ENCODE data around the gene NOTUM. TPM values are rescaled to one million over a fixed set of nuclear protein-coding genes. Genes with fewer than 3 reads are reported as not detected.
A peak's percentile ranks its signal among the peaks of the same experiment; 100 is the strongest.

NOTUM gene
- total and polyA plus RNA-seq, 4 donors = 0.71 to 7.6 (median 2.2) TPM

- Histone ChIP-seq H3K36me3 (ENCODE audit: control insufficient read depth in 4 of 4, insufficient read depth in 4 of 4, low read length in 4 of 4) (no peaks in the 10 kb centered on the region), H3K9me3 (ENCODE audit: control insufficient read depth in 4 of 4, insufficient read depth in 3 of 4, low read length in 3 of 4) (no peaks in the 10 kb centered on the region), H3K27ac (ENCODE audit: low read depth in 1 of 2, low read length in 1 of 2) (peak overlapping the region; percentile 95 to 99), H3K27me3 (ENCODE audit: control insufficient read depth in 3 of 3, insufficient read depth in 3 of 3, low read length in 2 of 3) (no peaks in the 10 kb centered on the region), H3K9ac (ENCODE audit: insufficient read depth in 1 of 2, low read length in 2 of 2) (peak overlapping the region in 1 of 2 donors; percentile 55), H3K4me3 (peak overlapping the region; percentile 79), H3K4me1 (ENCODE audit: control insufficient read depth in 5 of 5, insufficient read depth in 5 of 5, low read length in 5 of 5) (peaks cover 0 to 17% (median 3%) of the 10 kb centered on the region in 5 donors)
- TF ChIP-seq, protein P1, sequence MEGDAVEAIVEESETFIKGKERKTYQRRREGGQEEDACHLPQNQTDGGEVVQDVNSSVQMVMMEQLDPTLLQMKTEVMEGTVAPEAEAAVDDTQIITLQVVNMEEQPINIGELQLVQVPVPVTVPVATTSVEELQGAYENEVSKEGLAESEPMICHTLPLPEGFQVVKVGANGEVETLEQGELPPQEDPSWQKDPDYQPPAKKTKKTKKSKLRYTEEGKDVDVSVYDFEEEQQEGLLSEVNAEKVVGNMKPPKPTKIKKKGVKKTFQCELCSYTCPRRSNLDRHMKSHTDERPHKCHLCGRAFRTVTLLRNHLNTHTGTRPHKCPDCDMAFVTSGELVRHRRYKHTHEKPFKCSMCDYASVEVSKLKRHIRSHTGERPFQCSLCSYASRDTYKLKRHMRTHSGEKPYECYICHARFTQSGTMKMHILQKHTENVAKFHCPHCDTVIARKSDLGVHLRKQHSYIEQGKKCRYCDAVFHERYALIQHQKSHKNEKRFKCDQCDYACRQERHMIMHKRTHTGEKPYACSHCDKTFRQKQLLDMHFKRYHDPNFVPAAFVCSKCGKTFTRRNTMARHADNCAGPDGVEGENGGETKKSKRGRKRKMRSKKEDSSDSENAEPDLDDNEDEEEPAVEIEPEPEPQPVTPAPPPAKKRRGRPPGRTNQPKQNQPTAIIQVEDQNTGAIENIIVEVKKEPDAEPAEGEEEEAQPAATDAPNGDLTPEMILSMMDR (IDR thresholded peaks at IDR 0.05; ENCODE audit: control extremely low read depth, extremely low read depth) = no peak
- no peak for DNase-seq
- ATAC-seq (ENCODE audit: insufficient read depth, low FRiP score) = peak; percentile 5
- 24 to 25% methylated on average over 30 of the region's 30 CpGs for WGBS, 2 donors
Observed at GRCh38 chr17:81976332-81977210, 15.6 kb upstream of the NOTUM start.

DNA sequence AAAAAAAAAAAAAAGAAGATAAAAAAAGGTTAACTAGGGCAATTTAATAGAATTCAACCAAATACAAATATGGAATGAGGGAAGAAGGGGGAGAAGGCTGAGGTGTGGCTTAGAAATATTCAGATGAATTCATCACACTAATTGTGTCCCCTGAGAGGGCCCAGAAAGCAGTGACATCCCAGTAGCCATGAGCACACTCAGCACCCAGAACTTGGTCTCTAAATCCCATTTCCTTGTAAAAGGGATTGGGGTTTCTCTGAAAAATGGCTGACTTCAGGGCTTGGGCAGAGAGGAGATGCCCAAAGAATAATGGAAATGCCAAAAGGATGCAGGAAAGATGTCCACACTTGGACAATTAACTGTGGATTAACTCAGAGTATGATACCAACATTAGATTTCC, 12.4 kb upstream of the NOTUM start:
- H3K27me3 ChIP-seq (ENCODE audit: control insufficient read depth in 3 of 3, insufficient read depth in 3 of 3, low read length in 2 of 3) = no peaks in the 10 kb centered on the region
- no peaks in the 10 kb centered on the region for H3K36me3 ChIP-seq (ENCODE audit: control insufficient read depth in 4 of 4, insufficient read depth in 4 of 4, low read length in 4 of 4)
- H3K27ac ChIP-seq (ENCODE audit: low read depth in 1 of 2, low read length in 1 of 2) = no peak overlapping the region
- no peak for ATAC-seq (ENCODE audit: insufficient read depth, low FRiP score)
- no peak overlapping the region for H3K9ac ChIP-seq (ENCODE audit: insufficient read depth in 1 of 2, low read length in 2 of 2)
- H3K4me3 ChIP-seq = no peak overlapping the region
- H3K9me3 ChIP-seq (ENCODE audit: control insufficient read depth in 4 of 4, insufficient read depth in 3 of 4, low read length in 3 of 4) = no peaks in the 10 kb centered on the region
- peaks cover 0 to 14% (median 0%) of the 10 kb centered on the region in 5 donors for H3K4me1 ChIP-seq (ENCODE audit: control insufficient read depth in 5 of 5, insufficient read depth in 5 of 5, low read length in 5 of 5)
- DNase-seq = no peak
- TF ChIP-seq, protein P1 (IDR thresholded peaks at IDR 0.05; ENCODE audit: control extremely low read depth, extremely low read depth) = no peak

DNA sequence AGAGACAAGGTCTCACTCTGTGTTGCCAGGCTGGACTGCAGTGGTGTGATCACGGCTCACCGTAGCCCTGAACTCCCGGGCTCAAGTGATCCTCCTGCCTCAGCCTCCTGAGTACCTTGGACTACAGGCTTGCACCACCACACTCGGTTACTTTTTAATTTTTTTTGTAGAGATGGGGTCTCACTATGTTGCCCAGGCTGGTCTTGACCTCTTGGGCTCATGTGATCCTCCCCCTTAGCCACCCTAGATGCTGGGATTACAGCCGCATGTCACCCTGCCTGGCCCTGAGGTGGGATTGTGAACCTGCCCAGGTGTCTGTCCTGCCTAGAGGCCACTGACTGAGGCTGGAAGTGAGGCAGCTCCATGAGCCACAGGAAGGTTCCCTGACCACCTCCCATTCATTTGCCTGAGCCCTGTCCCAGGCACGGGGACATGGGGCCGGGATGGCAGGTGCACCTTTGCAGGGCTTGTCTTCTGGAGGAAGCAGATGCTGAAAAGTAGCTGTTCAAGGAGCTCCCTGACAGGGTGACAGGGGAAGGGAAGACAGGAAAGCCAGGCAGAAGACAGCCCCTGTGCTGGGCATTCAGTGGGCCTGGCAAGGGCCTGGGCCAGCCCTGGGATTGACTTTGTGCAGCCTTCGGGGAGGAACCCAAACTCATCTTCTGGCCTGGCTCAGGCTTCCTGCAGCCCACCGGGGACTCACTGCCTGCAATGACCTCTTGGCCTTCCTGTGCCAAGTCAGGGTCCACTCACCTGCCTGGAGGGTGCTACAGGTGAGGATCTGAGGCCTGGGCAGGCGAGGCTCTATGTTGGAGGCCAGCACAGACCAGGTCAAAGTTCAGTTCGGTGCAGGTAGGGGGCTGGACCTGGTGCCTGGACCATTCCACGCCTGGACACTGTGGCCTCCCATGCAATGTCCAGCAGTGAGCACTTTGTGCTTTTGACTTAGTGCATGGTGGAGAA, 8.1 kb upstream of the NOTUM start:
- H3K27ac ChIP-seq (ENCODE audit: low read depth in 1 of 2, low read length in 1 of 2) = no peak overlapping the region
- no peaks in the 10 kb centered on the region for H3K9me3 ChIP-seq (ENCODE audit: control insufficient read depth in 4 of 4, insufficient read depth in 3 of 4, low read length in 3 of 4)
- no peaks in the 10 kb centered on the region for H3K36me3 ChIP-seq (ENCODE audit: control insufficient read depth in 4 of 4, insufficient read depth in 4 of 4, low read length in 4 of 4)
- no peak overlapping the region for H3K4me3 ChIP-seq
- TF ChIP-seq, protein P1 (IDR thresholded peaks at IDR 0.05; ENCODE audit: control extremely low read depth, extremely low read depth) = no peak
- DNase-seq (no peak), ATAC-seq (ENCODE audit: insufficient read depth, low FRiP score) (no peak)
- WGBS, 2 donors = 85 to 88% methylated on average over 12 of the region's 12 CpGs
- peaks cover 0 to 26% (median 14%) of the 10 kb centered on the region in 5 donors for H3K4me1 ChIP-seq (ENCODE audit: control insufficient read depth in 5 of 5, insufficient read depth in 5 of 5, low read length in 5 of 5)
- H3K27me3 ChIP-seq (ENCODE audit: control insufficient read depth in 3 of 3, insufficient read depth in 3 of 3, low read length in 2 of 3) = peaks cover 0 to 4% (median 0%) of the 10 kb centered on the region in 3 donors
- H3K9ac ChIP-seq (ENCODE audit: insufficient read depth in 1 of 2, low read length in 2 of 2) = no peak overlapping the region

All from lung (tissue), 12 donors.